Activated T-helper 17 cell treated with anti-CD3 and anti-CD28 coated beads, Interleukin-2, amount 50 U/mL, for 72 hours (primary cell): Measurements from ENCODE around the gene FBN2. TPM values are rescaled to one million over a fixed set of nuclear protein-coding genes. Genes with fewer than 3 reads are reported as not detected.

Experiments used
- ATAC-seq: fragments of 150-1000 bp; cut with Tn5 transposase; replicated peaks from 2 replicates; pipeline ENCODE4 v1.10.0; 2021; ENCODE audit warnings: mild to moderate bottlenecking, moderate library complexity
- H3K27ac Mint-ChIP-seq: one replicate; pipeline ENCODE4 v1.8.0; 2022; ENCODE audit warnings: mixed read lengths
- H3K27me3 Mint-ChIP-seq: one replicate; pipeline ENCODE4 v1.8.0; 2022; ENCODE audit warnings: mixed read lengths
- H3K36me3 Mint-ChIP-seq: one replicate; pipeline ENCODE4 v1.8.0; 2022; ENCODE audit warnings: low read depth, mild to moderate bottlenecking, mixed read lengths
- H3K4me1 Mint-ChIP-seq: one replicate; pipeline ENCODE4 v1.8.0; 2022; ENCODE audit warnings: mixed read lengths
- H3K4me3 Mint-ChIP-seq: one replicate; pipeline ENCODE4 v1.8.0; 2022; ENCODE audit warnings: mild to moderate bottlenecking, mixed read lengths
- H3K9me3 Mint-ChIP-seq: one replicate; pipeline ENCODE4 v1.8.0; 2022; ENCODE audit warnings: mixed read lengths
- total RNA-seq, 2 donors: library from RNA; stranded (reverse); gene quantifications; one replicate each; pipeline ENCODE4 v1.2.3, GENCODE V29; 2022

FBN2 gene
- total RNA-seq, 2 donors from 2014 or later: not detected

DNA sequence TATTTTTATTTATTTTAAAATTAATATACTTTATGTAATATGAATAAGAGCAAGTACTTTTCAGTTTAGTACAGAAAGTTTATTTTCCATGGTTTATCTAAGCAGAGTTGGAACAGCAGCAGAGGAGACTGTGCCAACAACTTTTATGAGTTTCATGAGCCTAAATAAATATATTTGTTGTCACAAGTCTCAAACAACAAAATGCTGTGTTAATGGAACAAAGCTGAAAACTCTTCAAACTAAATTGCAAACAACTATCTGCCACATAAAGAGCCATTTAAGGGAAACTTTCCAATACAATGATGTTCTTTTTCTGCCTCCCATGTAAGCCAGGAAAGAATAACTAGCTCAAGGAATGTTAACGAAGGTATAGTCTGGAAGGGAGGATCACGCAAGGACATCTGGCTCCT, 96.1 kb downstream of the FBN2 start:
- H3K27me3 Mint-ChIP-seq: no peaks in the 10 kb centered on the region
- no peak for ATAC-seq
- no peaks in the 10 kb centered on the region for H3K36me3 Mint-ChIP-seq
- H3K27ac Mint-ChIP-seq: no peak overlapping the region
- no peaks in the 10 kb centered on the region for H3K9me3 Mint-ChIP-seq
- H3K4me1 Mint-ChIP-seq: no peaks in the 10 kb centered on the region
- H3K4me3 Mint-ChIP-seq: no peak overlapping the region

DNA sequence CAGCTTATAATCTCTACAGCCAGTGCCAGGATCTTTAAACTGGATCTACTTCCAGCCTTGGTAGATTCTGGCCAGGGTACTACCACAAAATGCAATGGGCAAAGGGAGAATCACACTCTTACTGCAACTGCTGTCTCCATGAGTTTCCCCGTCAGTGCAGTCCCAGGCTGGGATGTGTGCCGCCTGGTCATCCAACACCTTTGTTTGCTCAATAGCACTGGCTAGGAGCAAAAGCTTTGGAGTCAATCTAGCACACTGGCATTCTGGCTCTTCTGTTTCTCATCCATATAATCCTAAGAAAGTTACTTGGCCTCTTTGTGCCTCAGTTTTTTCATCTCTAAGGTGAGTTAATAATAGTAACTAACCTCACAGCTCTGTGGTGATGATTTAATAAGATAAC, 96.9 kb downstream of the FBN2 start:
- no peak for ATAC-seq
- H3K9me3 Mint-ChIP-seq: no peaks in the 10 kb centered on the region
- H3K27me3 Mint-ChIP-seq: no peaks in the 10 kb centered on the region
- H3K4me1 Mint-ChIP-seq: no peaks in the 10 kb centered on the region
- H3K27ac Mint-ChIP-seq: no peak overlapping the region
- no peaks in the 10 kb centered on the region for H3K36me3 Mint-ChIP-seq
- no peak overlapping the region for H3K4me3 Mint-ChIP-seq

DNA sequence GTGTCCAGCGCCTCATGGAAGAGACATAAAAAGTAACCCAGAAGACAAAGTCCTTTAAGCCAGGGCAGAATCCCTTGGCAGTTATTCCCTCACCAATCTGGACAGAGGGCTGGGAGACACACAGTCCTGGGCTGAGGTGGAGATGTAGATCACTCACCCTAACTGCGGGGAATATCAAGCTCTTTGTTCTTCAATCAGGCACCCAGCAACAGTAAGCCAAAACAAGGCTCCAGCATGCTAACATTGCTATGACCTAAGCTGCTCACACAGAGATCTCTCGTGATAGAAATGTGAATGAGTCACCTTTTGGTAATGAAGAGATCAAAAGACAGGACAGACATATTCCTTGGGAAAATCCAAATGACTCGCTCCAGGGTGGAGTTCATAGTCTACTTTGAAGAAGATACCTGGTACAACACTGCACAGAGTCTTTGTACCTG, 101.3 kb downstream of the FBN2 start:
- no peak overlapping the region for H3K27ac Mint-ChIP-seq
- ATAC-seq: no peak
- no peaks in the 10 kb centered on the region for H3K27me3 Mint-ChIP-seq
- no peak overlapping the region for H3K4me3 Mint-ChIP-seq
- no peaks in the 10 kb centered on the region for H3K36me3 Mint-ChIP-seq
- no peaks in the 10 kb centered on the region for H3K4me1 Mint-ChIP-seq
- H3K9me3 Mint-ChIP-seq: no peaks in the 10 kb centered on the region

DNA sequence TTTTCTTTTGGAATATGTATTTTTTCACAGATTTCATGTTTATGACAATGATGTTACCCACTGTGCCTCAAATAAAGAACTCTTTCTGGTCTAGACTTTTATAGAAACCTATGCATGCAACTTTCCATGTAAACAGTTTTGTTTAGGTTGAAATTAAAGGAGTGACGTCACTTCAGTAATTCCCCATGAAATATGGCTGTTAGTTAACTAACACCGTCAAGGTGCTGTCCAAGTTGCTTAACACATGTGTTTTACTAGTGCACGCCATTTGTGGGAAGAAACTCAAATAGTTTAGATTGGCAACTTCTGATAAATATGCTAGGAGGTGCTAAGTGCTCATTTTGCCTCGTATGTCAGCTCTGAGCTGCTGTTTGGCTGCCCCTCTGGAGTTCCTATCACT, 102.2 kb downstream of the FBN2 start:
- ATAC-seq: no peak
- Mint-ChIP-seq H3K27ac (no peak overlapping the region), H3K9me3 (no peaks in the 10 kb centered on the region), H3K36me3 (no peaks in the 10 kb centered on the region), H3K4me1 (no peaks in the 10 kb centered on the region), H3K27me3 (no peaks in the 10 kb centered on the region), H3K4me3 (no peak overlapping the region)

DNA sequence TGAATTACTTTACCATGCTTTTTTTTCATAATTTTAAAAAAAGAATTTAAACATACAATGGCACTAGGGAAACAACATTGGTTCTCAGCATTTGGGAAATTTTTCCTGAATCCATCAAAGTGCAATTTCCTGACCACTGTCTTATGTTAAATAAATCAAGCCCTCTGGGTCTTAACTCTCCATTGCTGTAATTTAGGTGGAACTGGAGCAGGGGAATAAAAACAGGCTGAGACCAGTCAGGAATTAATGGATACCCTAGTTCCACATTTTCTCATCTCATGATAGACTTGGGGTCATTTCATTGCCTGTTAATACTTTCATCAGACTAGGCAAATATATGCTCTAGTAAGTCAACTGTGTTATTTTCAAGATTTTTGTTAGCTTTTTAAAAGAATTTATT, 103.1 kb downstream of the FBN2 start:
- H3K27me3 Mint-ChIP-seq: no peaks in the 10 kb centered on the region

DNA sequence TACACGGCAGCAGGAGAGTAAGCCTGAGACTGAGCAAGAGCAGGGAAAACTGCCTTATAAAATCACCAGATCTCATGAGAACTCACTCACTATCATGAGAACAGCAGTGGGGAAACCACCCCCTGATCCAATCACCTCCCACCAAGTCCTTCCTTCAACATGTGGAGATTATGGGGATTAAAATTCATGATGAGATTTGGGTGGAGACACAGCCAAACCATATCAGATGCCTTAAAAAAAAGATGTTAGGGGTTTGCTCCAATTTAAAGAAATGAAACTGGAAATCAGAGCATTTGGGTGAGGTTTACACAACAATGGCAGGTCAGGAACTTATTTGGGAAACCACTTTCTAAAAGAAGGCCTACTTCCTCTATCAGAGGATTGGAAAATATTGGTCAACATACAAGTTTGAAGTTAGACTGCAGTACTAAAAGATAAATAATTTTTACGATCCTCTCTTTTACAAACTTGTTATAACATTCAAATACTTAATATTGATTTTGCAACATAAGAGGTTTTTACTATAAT, 105.1 kb downstream of the FBN2 start:
- Mint-ChIP-seq H3K36me3 (no peaks in the 10 kb centered on the region), H3K4me3 (no peak overlapping the region), H3K27me3 (no peaks in the 10 kb centered on the region), H3K27ac (no peak overlapping the region), H3K4me1 (no peaks in the 10 kb centered on the region), H3K9me3 (no peaks in the 10 kb centered on the region)
- no peak for ATAC-seq

More for the DNA sequence above, 103.1 kb downstream of the FBN2 start:
- no peak overlapping the region for H3K27ac Mint-ChIP-seq
- H3K9me3 Mint-ChIP-seq: no peaks in the 10 kb centered on the region
- no peak overlapping the region for H3K4me3 Mint-ChIP-seq
- no peaks in the 10 kb centered on the region for H3K36me3 Mint-ChIP-seq
- H3K4me1 Mint-ChIP-seq: no peaks in the 10 kb centered on the region
- ATAC-seq: no peak

DNA sequence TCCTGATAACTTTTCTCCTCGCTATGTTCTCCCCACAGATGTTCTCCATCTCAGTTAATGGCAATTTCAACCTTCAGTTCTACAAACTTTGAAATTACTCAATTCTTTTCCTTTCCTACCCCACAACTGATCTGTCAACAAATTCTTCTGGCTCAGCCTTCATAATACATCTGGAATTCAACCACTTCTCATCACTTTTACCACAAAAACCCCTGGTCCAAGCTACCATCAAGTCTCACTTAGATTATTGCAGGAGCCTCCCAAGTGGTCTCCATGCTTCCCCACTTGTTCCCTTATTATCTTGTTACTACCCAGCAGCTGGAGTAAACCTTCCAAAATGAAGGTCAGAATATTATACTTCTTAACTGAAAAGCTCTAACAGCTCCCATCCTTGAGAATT, 110.1 kb downstream of the FBN2 start:
- Mint-ChIP-seq H3K4me3 (no peak overlapping the region), H3K27me3 (no peaks in the 10 kb centered on the region), H3K4me1 (no peaks in the 10 kb centered on the region), H3K36me3 (no peaks in the 10 kb centered on the region), H3K27ac (no peak overlapping the region), H3K9me3 (no peaks in the 10 kb centered on the region)
- no peak for ATAC-seq

DNA sequence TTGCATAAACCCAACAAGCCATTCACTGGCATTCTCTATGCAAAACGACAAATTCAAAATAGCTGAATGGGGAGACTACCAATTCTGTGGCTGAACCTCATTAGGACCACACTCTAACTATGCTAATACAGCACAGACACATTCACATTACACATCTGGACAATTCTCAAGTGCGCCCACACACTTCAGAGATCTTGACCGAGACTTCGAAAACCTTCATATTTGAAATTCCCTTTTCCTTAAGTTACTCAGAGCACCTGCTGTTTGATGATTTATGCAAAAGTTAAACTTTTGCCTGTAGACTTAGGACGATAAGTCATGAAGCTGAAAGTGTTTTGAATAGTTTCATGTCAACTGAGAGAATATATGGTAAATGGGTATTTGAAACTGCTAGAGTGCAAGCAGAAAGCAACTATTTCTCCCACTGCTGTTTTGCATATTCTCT, 111.9 kb downstream of the FBN2 start:
- Mint-ChIP-seq H3K36me3 (no peaks in the 10 kb centered on the region), H3K27ac (no peak overlapping the region), H3K27me3 (no peaks in the 10 kb centered on the region), H3K4me1 (no peaks in the 10 kb centered on the region), H3K9me3 (no peaks in the 10 kb centered on the region), H3K4me3 (no peak overlapping the region)
- no peak for ATAC-seq

DNA sequence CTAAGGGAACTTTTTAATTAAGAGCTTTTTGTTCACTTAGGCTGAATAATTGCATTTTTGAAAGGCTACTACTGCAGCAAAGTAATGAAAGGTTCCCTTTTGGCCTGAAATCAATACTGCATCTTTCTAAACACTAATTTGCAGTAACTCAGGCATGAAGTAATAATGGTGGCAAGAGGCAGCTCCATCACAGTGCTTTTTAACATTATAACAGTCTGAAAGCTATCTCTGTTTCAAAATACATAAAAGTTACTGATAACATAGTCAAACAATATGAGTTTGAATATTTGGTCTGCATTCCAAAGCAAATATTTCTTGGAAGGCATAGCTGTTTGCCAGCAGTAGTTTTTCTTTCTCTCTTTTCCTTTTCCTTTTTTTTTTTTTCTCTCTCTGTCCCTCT, 113.4 kb downstream of the FBN2 start:
- H3K9me3 Mint-ChIP-seq: no peaks in the 10 kb centered on the region
- H3K36me3 Mint-ChIP-seq: no peaks in the 10 kb centered on the region
- no peak for ATAC-seq
- no peak overlapping the region for H3K27ac Mint-ChIP-seq
- H3K4me1 Mint-ChIP-seq: no peaks in the 10 kb centered on the region
- no peaks in the 10 kb centered on the region for H3K27me3 Mint-ChIP-seq
- H3K4me3 Mint-ChIP-seq: no peak overlapping the region

DNA sequence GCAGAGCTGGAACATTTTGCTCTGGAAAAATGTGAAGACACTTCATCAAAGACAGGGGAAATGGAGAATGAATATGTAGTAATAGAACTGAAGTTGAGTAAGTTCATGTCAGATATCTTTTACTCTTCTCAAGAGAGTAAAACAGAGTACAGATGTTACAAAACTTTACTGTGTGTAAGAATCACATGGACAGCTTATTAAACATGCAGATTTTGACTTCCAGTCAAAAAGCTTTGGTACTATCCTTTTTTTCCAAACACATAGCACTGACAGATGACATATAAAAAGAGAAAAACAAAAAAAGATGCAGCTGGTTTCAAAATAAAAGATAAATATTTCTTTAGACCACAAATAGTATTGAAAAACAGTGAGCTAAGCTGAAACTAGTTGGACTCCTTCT, 115.4 kb downstream of the FBN2 start:
- no peak for ATAC-seq
- H3K9me3 Mint-ChIP-seq: peaks cover 3% of the 10 kb centered on the region
- H3K4me3 Mint-ChIP-seq: no peak overlapping the region
- no peak overlapping the region for H3K27ac Mint-ChIP-seq
- no peaks in the 10 kb centered on the region for H3K4me1 Mint-ChIP-seq
- H3K36me3 Mint-ChIP-seq: no peaks in the 10 kb centered on the region
- H3K27me3 Mint-ChIP-seq: no peaks in the 10 kb centered on the region

DNA sequence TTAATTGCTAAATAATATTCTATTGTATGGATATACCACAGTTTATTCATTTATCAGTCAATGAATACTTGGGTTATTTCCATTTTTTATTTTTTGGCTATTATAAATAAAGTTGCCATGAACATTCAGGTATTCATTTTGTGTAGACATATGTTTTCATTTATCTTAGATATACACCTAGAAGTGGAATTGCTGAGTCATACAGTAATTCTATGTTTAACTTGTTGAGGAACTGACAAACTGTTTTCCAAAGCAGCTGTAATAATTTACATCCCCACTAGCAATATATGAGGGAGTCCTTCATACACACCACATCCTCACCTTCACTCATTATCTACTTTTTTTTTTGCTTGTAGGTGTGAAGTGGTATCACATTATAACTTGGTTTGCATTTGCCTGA, 123.6 kb downstream of the FBN2 start:
- no peaks in the 10 kb centered on the region for H3K27me3 Mint-ChIP-seq
- H3K27ac Mint-ChIP-seq: no peak overlapping the region
- no peak for ATAC-seq

DNA sequence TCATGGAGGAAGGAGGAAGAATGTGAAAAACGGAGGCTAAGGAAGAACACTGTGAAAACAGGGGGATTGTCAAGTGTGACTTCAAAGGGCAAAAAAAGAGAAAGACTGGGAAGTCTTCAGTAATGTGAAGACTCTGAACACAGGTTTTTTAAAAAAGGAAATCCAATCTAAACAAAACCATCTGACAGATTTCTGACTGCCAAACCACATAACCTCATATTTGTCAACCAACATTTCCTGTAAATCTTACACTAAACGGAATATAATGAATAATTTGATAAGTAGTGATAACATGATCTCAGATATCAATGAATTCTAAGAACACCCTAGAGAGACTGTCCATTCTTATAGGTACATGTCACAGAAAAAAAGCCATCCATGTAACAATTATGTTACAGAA, 124.7 kb downstream of the FBN2 start:
- ATAC-seq: no peak
- H3K9me3 Mint-ChIP-seq: peaks cover 6% of the 10 kb centered on the region
- no peak overlapping the region for H3K4me3 Mint-ChIP-seq
- H3K27ac Mint-ChIP-seq: no peak overlapping the region
- no peaks in the 10 kb centered on the region for H3K36me3 Mint-ChIP-seq
- no peaks in the 10 kb centered on the region for H3K4me1 Mint-ChIP-seq
- no peaks in the 10 kb centered on the region for H3K27me3 Mint-ChIP-seq

More for the DNA sequence above, 123.6 kb downstream of the FBN2 start:
- Mint-ChIP-seq H3K4me1 (no peaks in the 10 kb centered on the region), H3K9me3 (peaks cover 7% of the 10 kb centered on the region), H3K36me3 (no peaks in the 10 kb centered on the region), H3K4me3 (no peak overlapping the region)

DNA sequence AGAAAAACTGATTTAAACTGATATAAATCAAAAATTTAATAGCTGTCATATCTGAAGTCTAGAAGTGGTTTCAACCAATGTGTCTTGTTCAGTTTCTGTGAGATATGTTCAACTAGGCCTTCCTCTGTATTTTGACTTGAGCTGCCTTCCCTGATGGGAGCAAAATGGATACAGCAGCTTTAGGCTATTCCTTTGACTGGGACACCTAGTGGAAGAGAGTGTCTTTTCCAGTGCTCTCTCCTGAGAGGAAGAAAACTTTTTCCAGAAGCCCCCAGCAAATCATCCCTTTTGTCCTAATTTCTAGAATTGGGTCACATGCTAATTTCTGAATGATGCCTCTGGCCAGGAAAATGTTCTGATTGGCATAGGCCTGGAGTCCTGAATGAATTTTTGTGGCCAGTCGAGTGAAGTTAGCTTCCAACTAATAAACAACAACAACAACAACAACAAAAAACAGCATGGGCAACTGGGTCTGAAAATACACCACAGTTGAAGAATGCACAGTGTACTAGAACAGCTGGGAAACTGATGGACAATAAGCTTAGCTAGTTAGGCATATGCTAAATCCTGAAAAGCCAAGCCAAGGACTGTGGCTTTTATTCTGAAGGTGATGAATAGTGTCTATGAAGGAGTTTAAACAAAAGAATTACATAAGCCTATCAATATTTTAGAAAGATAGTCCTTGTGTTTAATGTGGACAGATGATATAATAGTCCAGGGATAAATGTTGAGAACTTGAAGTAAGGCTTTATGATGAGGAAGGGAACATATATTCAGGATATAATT, 125.7 kb downstream of the FBN2 start:
- Mint-ChIP-seq H3K4me3 (no peak overlapping the region), H3K4me1 (no peaks in the 10 kb centered on the region), H3K27ac (no peak overlapping the region), H3K27me3 (no peaks in the 10 kb centered on the region), H3K9me3 (peaks cover 4% of the 10 kb centered on the region), H3K36me3 (no peaks in the 10 kb centered on the region)
- no peak for ATAC-seq

DNA sequence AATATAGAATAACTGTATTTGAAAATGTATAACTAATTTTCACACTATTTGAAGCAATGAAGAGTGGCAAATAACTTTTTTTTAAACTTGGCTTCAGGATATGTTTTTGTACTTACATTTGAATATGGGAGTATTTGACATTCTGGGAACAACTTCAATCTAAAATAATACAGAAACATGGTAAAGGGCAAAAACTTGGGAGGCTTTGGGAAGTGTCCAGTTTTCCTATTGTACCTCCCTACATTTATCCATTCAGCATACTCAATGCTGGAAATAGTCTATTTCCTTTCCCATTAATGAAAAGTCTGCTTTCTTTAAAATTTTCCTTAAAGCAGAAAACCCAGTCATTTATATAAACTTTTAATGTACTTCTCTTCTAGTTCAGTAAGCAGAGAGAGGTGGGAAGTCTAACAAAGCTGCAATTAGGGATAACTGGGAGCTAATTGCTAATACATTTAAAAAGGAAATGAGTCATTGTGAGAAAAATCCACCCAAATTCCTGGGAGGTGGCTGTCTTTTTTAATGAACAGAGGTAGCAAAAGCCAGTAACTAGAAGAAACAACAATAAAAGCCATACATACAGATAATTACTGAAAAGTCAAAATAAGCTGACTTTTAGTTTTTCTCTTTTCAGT, 128.8 kb downstream of the FBN2 start:
- H3K9me3 Mint-ChIP-seq: no peaks in the 10 kb centered on the region
- H3K4me1 Mint-ChIP-seq: no peaks in the 10 kb centered on the region
- no peak overlapping the region for H3K4me3 Mint-ChIP-seq
- no peaks in the 10 kb centered on the region for H3K36me3 Mint-ChIP-seq
- ATAC-seq: no peak
- H3K27ac Mint-ChIP-seq: no peak overlapping the region
- no peaks in the 10 kb centered on the region for H3K27me3 Mint-ChIP-seq

DNA sequence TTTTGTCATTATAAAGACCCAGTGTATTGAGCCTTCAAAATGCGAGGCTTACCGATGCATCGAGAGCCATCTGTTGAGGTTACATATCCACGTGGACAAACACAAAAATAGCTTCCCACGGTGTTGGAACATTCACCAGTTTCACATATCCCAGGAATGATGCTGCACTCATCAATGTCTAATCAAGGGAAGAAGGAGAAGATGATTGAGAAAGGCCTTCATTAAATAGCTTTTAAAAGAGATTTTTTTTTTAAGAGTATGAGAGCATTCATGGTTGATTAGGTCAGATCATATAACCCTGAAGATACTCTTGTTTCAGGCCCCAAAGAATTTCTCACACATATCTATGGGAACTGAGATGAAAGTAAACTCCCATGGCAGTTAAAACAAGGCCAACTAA, 129.4 kb downstream of the FBN2 start:
- H3K27me3 Mint-ChIP-seq: no peaks in the 10 kb centered on the region
- ATAC-seq: no peak
- H3K4me3 Mint-ChIP-seq: no peak overlapping the region
- no peaks in the 10 kb centered on the region for H3K36me3 Mint-ChIP-seq
- H3K4me1 Mint-ChIP-seq: no peaks in the 10 kb centered on the region
- H3K27ac Mint-ChIP-seq: no peak overlapping the region
- H3K9me3 Mint-ChIP-seq: no peaks in the 10 kb centered on the region
